GM12878 (cell line): ENCODE data around the gene EHF. TPM values are rescaled to one million over a fixed set of nuclear protein-coding genes. Genes with fewer than 3 reads are reported as not detected.

Source experiments
- ATAC-seq: fragments of 200-7000 bp; cut with Tn5 transposase; 3 replicates; pipeline ENCODE4 v1.9.1; 2020; ENCODE audit warnings: mild to moderate bottlenecking, moderate library complexity
- BruUV-seq: library from RNA; stranded (reverse); fragments of 400-500 nt; replicated peaks from 2 replicates; lab custom pipeline; 2021; lab: Mats Ljungman, UMichigan
- CTCF ChIA-PET: fragments of 300-600 bp; sonication (Branson Sonifier 250); formaldehyde crosslinking; extraction: SDS; loops from one replicate; lab custom pipeline; 2021; ENCODE audit warnings: inconsistent platforms; lab: Yijun Ruan, JAX
- POLR2A ChIA-PET: fragments of 350-600 bp; formaldehyde crosslinking; extraction: SDS; loops from one replicate; lab custom pipeline; 2021; ENCODE audit warnings: inconsistent platforms; lab: Charles Lee
- RAD21 ChIA-PET: fragments of 300-600 bp; sonication (Branson Sonifier 250); formaldehyde crosslinking; loops from one replicate; lab custom pipeline; 2023; ENCODE audit warnings: antibody characterized with exemption; ENCODE audit not compliant: unreplicated experiment; lab: Charles Lee
- SMC1A ChIA-PET: fragments of 300-600 bp; sonication (Branson Sonifier 250); formaldehyde crosslinking; loops from one replicate; lab custom pipeline; 2023; ENCODE audit not compliant: unreplicated experiment, uncharacterized antibody; lab: Charles Lee
- DNase-seq: peaks from one replicate; pipeline ENCODE4 v3.0.0-alpha.2; 2011; ENCODE audit warnings: low read depth, low spot score
- FAIRE-seq: peaks from 3 replicates; lab custom pipeline; 2011; peaks lifted over from hg19 to GRCh38; lab: Jason Lieb, UNC
- H2AFZ ChIP-seq: 2 replicates; pipeline ENCODE4 v1.6.0; 2011; ENCODE audit warnings: low read depth, low read length, control low read depth; ENCODE audit not compliant: control insufficient read depth
- H3K27ac ChIP-seq: 2 replicates; pipeline ENCODE4 v1.5.1; 2011; ENCODE audit warnings: control low read depth; ENCODE audit not compliant: control insufficient read depth, insufficient read depth
- H3K27me3 ChIP-seq, 2 experiments: replicated peaks in 1 of 2; 2 replicates each; pipeline versions ENCODE4 v1.6.0 to v1.6.1; 2011; ENCODE audit warnings: low read length in 1 of 2; ENCODE audit not compliant: control insufficient read depth in 2 of 2, insufficient read depth in 2 of 2
- H3K36me3 ChIP-seq, 2 experiments: 2 replicates each; pipeline ENCODE4 v1.5.1; 2011; ENCODE audit warnings: low read length in 1 of 2; ENCODE audit not compliant: control insufficient read depth in 2 of 2, insufficient read depth in 2 of 2
- H3K4me1 ChIP-seq: 2 replicates; pipeline ENCODE4 v1.6.1; 2011; ENCODE audit warnings: mild to moderate bottlenecking, low read length, moderate library complexity, mixed read lengths; ENCODE audit not compliant: control insufficient read depth, insufficient read depth
- H3K4me2 ChIP-seq: 2 replicates; pipeline ENCODE4 v1.6.0; 2011; ENCODE audit warnings: control low read depth; ENCODE audit not compliant: control insufficient read depth, insufficient read depth
- H3K4me3 ChIP-seq: fragments of 200-600 bp; sonication (generic); 2 replicates; pipeline ENCODE4 v1.5.1; 2016
- H3K79me2 ChIP-seq: 2 replicates; pipeline ENCODE4 v1.6.0; 2011; ENCODE audit warnings: low read length; ENCODE audit not compliant: control insufficient read depth, insufficient read depth
- H3K9ac ChIP-seq: 2 replicates; pipeline ENCODE4 v1.8.0; 2011; ENCODE audit warnings: low read length, control low read depth, mixed read lengths; ENCODE audit not compliant: control insufficient read depth, insufficient read depth
- H3K9me3 ChIP-seq: replicated peaks from 3 replicates; pipeline ENCODE4 v1.5.1; 2011; ENCODE audit warnings: mild to moderate bottlenecking, low read length; ENCODE audit not compliant: control insufficient read depth, insufficient read depth
- H4K20me1 ChIP-seq: 2 replicates; pipeline ENCODE4 v1.6.0; 2011; ENCODE audit not compliant: control insufficient read depth, insufficient read depth
- CBFB ChIP-seq: IDR thresholded peaks from 2 replicates; pipeline ENCODE4 v1.6.1; 2016; ENCODE audit warnings: antibody characterized with exemption, low read depth
- HCFC1 ChIP-seq: fragments of 150-350 bp; IDR thresholded peaks from 2 replicates; pipeline ENCODE4 v1.6.1; 2014; ENCODE audit warnings: low read length
- PAX5 ChIP-seq: IDR thresholded peaks from 2 replicates; pipeline ENCODE4 v1.6.1; 2011; ENCODE audit warnings: low read depth, low read length, borderline replicate concordance
- POU2F2 ChIP-seq: IDR thresholded peaks from 3 replicates; pipeline ENCODE4 v1.6.1; 2011; ENCODE audit warnings: low read depth, mild to moderate bottlenecking, low read length, borderline replicate concordance
- RAD51 ChIP-seq: fragments of 450-650 bp; IDR thresholded peaks from 2 replicates; pipeline ENCODE4 v1.6.1; 2016; ENCODE audit warnings: moderate library complexity, mild to moderate bottlenecking, inconsistent platforms
- RCOR1 ChIP-seq: conservative IDR thresholded peaks from 2 replicates; pipeline ENCODE4 v1.6.1; 2012; ENCODE audit warnings: low read depth, low read length, improper control_type of control experiment
- SMAD5 ChIP-seq: IDR thresholded peaks from 2 replicates; pipeline ENCODE4 v1.6.1; 2016; ENCODE audit warnings: antibody characterized with exemption, low read depth
- SREBF2 ChIP-seq: IDR thresholded peaks from 2 replicates; pipeline ENCODE4 v1.6.1; 2012; ENCODE audit warnings: mild to moderate bottlenecking, low read length
- WRNIP1 ChIP-seq: IDR thresholded peaks from 2 replicates; pipeline ENCODE4 v1.6.1; 2011; ENCODE audit warnings: low read depth, low read length, improper control_type of control experiment, borderline replicate concordance
- WGBS: methylation state at CpG from one replicate; pipeline ENCODE4 v1.1.6; 2016; ENCODE audit warnings: low lambda C conversion rate; ENCODE audit not compliant: insufficient replicate concordance, insufficient coverage; ENCODE audit errors: missing lambda C conversion rate; 5-methylcytosine and 5-hydroxymethylcytosine counted together
- in situ Hi-C: fragments of 300-500 bp; cut with MboI; formaldehyde crosslinking; loops from 9 replicates; pipeline ENCODE4 v1.14.3; 2018; ENCODE audit warnings: mixed read lengths
- intact Hi-C: fragments of 100-400 bp; cut with micrococcal nuclease; formaldehyde crosslinking; loops from one replicate; pipeline ENCODE4 v1.14.2; 2022; ENCODE audit not compliant: unreplicated experiment
- polyA plus RNA-seq, 11 experiments: library from polyadenylated mRNA; depleted of rRNA in 4 of 11; unstranded in 6 of 11; stranded (reverse) in 5 of 11; fragments of >200 nt; fragmentation: Nextera tagmentation in 4 of 11; fragmentation: Illumina TruSeq in 1 of 11; extraction: Ambion mirVana in 4 of 11; extraction: Trizol in 1 of 11; gene quantifications; 1 replicate in 1 of 11; 2 replicates in 10 of 11; pipeline versions ENCODE4 v1.2.1 to v1.2.3, GENCODE V29; 2011 to 2016; ENCODE audit warnings: inconsistent platforms in 2 of 11, missing spikeins in 2 of 11, low read depth in 1 of 11
- total RNA-seq, 4 experiments: library from RNA; depleted of rRNA in 3 of 4; stranded (reverse); fragments of >200 nt in 3 of 4; fragmentation: Illumina TruSeq in 1 of 4; extraction: Trizol in 1 of 4; gene quantifications; 2 replicates each; pipeline versions ENCODE4 v1.2.1 to v1.2.3, GENCODE V29; 2013 to 2021
- TF ChIP-seq, protein P1 (sequence below): fragments of 450-650 bp; IDR thresholded peaks from 2 replicates; pipeline ENCODE4 v1.6.1; 2017; ENCODE audit warnings: low read depth, mild to moderate bottlenecking, moderate library complexity

The EHF gene
- total and polyA plus RNA-seq, 10 of the 15 experiments (the other 5 are each of a cell fraction or from before 2014, with no cell fraction given), result 0.04 to 0.33 (median 0.06) TPM; not detected in 6

- no peak overlapping the region for H2AFZ ChIP-seq
- no peak for FAIRE-seq
Observed at GRCh38 chr11:34600339-34601084, 20.4 kb upstream of the EHF start.

More at GRCh38 chr11:34600339-34601084, 20.4 kb upstream of the EHF start:
- intact Hi-C loops, result no loop called here
- Histone ChIP-seq H4K20me1 (no peaks in the 10 kb centered on the region), H3K4me1 (no peaks in the 10 kb centered on the region; the same call in 1 of the 2 replicates), H3K4me2 (no peak overlapping the region)
- BruUV-seq, result no TSS peak
- no peak for DNase-seq
- TF ChIP-seq WRNIP1, result no peak
- TF ChIP-seq, protein P1, sequence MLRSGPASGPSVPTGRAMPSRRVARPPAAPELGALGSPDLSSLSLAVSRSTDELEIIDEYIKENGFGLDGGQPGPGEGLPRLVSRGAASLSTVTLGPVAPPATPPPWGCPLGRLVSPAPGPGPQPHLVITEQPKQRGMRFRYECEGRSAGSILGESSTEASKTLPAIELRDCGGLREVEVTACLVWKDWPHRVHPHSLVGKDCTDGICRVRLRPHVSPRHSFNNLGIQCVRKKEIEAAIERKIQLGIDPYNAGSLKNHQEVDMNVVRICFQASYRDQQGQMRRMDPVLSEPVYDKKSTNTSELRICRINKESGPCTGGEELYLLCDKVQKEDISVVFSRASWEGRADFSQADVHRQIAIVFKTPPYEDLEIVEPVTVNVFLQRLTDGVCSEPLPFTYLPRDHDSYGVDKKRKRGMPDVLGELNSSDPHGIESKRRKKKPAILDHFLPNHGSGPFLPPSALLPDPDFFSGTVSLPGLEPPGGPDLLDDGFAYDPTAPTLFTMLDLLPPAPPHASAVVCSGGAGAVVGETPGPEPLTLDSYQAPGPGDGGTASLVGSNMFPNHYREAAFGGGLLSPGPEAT, result no peak
- TF ChIP-seq RCOR1, result no peak
- no peak for TF ChIP-seq POU2F2
- TF ChIP-seq RAD51, result no peak
- TF ChIP-seq HCFC1, result no peak
- no peak for TF ChIP-seq PAX5
- no peak for TF ChIP-seq SREBF2
- TF ChIP-seq CBFB, result no peak
- no peak for TF ChIP-seq SMAD5
- TF ChIP-seq, all 136 proteins: peak for 0
- no peak overlapping the region for H3K9ac ChIP-seq
- H3K79me2 ChIP-seq, result no peaks in the 10 kb centered on the region
- H3K9me3 ChIP-seq, result no peaks in the 10 kb centered on the region
- H3K36me3 ChIP-seq, result no peaks in the 10 kb centered on the region
- H3K4me3 ChIP-seq, result no peak overlapping the region
- no peak for ATAC-seq
- ChIA-PET POLR2A (no interaction called here), RAD21 (no interaction called here), CTCF (interaction anchor here (0.8 kb wide), 1 partner anchor 15 kb away, joined by 4 read pairs; no protein-coding TSS in a partner anchor), SMC1A (interaction anchor here (0.9 to 1.9 kb wide), 2 partner anchors 14 to 50 kb away, joined by 3 to 6 read pairs; no protein-coding TSS in a partner anchor)
- H3K27me3 ChIP-seq, result peaks cover 0 to 6% of the 10 kb centered on the region in 2 experiments; a peak in 3 of 4 replicates
- no peak overlapping the region for H3K27ac ChIP-seq
- in situ Hi-C loops, result no loop called here
- WGBS, result 52% methylated on average over 11 of the region's 11 CpGs
